GM21529 (cell line): ENCODE results near the gene DHPS.
"Not testable (repeated sequence)": the region's sequence is repeated elsewhere in the genome, so short reads cannot be mapped to it uniquely, and the experiment has no call there.

ENCODE experiments used
- ATAC-seq: cut with Tn5 transposase; IDR thresholded peaks from one replicate; pipeline ENCODE4 v1.9.1; 2021; ENCODE audit not compliant: unreplicated experiment

Gene DHPS

DNA sequence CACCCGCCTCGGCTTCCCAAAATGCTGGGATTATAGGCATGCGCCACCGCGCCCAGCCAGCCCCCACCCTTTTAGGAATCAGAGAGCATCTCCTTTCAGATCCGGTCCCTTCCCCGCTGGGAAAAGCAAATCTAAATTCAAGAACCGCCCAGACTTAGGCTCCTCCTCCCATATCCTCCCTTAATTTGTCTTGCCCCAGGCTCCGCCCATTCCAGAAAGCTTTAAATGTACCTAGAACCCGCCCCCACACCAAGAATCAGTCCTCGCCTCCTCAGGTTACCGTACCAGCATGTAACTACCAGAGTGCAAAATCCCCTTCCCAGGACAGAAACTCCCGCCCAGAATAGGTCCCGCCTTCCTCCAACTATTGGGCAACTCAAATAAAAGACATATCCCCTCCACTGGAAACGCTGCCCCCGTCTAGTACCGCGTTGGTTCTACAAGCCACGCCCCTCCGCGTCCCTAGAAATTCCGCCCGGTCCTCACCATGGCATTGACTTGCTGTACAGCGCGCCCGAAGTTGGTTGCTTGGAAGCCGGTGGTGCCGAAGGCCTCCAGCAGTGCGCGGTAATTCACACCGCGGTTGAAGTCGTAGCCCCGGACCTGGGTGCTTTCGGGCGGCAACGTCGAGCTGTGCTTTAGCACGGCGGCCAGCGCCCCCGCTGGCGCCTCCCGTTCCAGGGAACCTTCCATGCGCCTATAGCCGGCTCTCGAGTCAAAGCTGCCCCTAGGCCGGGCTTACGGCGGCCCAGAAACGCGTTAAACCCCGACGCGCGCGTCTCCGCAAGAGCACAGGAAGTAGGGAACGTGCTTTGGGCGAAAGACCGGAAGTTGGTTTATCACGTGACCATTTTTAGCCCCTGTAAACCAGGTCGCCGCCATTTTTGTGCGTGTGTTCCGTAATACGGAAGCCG lies at the start of gene DHPS:
Gene DHPS (minus strand): TSS at position 807 of the 914 bp plus-strand sequence. CDS start 114 bp downstream, at position 693.
- ATAC-seq, result peak; percentile 59

GRCh38 chr19:12731337-12731736 lies 49.7 kb upstream of the DHPS start:
- no peak for ATAC-seq

DNA sequence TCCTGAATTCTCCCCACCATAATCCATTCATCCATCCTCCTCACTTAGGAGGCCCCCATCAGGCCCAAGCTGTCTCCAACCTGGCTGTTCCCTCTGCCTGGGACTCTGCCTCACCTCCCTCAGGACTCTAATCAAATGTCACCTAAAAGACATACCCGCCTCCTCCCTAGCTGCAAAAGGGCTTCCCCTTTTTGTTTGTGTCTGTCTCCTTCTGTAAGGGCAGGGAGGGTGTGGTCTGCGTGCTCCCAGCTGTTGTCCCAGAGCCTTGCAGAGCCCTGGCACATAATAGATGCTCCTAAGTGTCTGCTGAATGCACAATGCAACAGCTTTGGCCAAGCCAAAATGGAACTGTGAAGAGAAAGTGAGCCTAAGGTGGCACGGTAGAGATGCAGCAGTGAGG lies 48.4 kb upstream of the DHPS start:
- ATAC-seq, result no peak

DNA sequence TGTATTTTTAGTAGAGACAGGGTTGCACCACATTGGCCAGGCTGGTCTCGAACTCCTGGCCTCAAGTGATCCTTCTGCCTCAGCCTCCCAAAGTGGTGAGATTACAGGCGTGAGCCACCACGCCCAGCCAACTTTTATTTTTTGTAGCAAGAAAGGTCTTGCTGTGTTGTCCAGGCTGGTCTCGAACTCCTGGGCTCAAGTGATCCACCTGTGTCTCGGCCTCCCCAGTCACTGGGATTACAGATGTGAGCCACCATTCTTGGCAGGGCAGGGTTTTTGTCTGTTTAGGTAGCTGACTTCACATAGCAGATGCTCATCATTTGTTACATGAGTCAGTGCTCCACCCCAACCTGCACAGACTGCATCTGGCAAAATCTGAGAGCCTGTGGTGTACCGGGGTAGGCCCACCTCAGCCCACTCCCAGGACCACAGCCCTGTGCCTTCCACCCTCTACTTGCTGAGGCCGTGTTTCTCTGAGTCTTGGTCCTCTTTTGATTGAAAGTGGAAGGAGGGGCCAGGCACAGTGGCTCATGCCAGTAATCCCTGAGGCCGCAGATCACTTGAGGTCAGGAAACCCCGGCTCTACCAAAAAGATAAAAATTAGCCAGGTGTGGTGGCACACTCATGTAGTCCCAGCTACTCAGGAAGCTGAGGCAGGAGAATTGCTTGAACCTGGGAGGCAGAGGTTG lies 46.2 kb upstream of the DHPS start:
- ATAC-seq, result no peak

- no peak for ATAC-seq
These were observed 45.3 kb upstream of the DHPS start for GRCh38 chr19:12726988-12727316.

GRCh38 chr19:12725612-12726011 lies 43.9 kb upstream of the DHPS start:
- ATAC-seq, result not testable (repeated sequence)

DNA sequence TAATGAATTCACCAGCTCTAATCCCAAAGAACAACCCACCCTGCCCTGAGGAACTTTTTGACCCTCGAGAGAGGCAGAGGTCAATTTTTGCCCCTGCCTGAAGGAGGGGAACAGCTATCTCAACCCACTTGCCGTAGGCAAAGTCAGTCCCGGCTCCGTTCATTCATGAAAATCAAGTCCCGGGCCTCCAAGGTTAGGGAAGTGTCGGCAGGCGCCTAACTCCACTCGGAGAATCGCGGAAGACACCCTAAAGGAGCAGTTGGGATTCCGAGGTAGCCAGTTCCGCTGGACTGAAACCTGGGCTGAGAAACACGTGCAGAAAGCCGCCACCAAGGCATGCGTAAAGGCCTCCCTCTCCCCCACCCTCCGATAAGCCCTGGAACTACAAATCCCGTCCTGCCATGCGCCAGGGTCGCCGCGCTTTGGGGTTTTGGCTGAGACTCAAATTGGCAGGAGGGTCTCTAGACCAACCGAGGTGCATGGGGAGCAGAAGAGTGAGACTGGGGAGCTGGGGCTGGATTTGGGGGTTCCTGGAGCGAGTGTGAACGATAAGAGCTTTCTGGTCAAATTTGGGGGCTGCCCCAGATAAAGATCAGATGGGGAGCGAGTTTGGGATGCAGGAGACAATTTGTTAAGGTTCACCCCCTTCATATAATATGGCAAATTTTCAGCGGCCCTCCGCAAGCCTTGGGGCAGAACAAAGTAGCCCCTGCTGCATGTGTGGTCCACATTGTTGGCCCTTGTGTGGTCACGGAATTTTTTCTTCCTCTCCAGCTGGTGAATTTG lies 42.2 kb upstream of the DHPS start, which contains the start of gene TNPO2:
Gene TNPO2 (minus strand): TSS at position 292 of the 786 bp plus-strand sequence. CDS start 2,955 bp downstream, outside the sequence.
- no peak for ATAC-seq

GRCh38 chr19:12723381-12723640 lies 41.6 kb upstream of the DHPS start:
- ATAC-seq, result no peak

GRCh38 chr19:12722566-12723380 lies 41.1 kb upstream of the DHPS start:
- peak; percentile 73 for ATAC-seq

- ATAC-seq, result peak; percentile 14
These were observed 40.2 kb upstream of the DHPS start for GRCh38 chr19:12721656-12722565.

DNA sequence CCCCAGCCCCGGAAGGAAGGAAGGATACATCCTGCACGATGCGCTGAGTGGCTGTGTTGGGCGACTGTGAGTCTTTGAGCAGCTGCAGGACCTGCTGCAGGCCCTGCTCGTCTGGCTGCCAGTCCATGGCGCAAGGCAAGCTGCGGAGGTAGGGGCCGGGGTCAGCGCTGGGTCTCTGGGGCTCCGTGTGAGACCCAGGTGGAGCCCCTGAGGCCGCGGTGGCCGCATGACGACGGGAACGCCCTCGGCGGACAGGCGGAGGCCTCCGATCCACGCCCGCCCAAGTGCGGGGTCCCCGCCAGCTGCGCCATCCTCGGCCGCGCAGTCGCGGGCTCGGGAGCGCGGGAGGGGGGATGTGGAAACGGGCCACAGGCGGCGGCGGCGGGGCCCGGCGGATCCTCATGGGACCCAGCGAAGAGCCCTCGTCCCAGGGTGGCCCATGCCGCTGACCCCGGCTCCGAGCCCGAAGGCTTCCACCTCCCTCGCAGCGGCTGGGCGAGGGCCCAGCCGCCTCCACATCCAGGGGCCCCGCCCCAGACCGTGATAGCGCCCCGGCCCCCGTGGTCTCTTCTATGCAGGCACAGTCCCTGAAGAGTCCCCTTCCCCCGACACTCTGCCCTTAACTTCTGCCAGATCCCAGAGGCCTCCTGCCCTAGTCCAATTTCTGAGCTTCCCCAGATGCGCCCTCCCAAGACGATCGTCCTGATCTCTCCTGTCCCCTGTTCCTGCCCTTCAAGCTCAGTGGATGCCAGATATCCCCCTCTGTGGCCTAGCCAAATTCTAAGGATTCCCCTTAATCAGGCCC lies 39.4 kb upstream of the DHPS start:
- ATAC-seq, result no peak

DNA sequence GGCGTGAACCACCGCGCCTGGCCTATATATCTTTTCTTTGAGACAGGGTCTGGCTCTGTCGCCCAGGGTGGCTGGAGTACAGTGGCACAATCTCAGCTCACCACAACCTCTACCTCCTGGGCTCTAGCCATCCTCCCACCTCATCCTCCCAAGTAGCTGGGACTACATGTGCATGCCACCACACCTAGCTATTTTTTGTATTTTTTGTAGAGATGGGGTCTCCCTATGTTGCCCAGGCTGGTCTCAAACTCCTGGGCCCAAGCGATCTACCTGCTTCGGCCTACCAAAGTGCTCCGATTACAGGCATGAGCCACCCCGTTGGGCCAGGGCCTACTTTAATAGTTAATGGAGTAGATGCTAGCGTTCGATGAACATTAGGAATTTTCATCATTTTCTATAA lies 38.6 kb upstream of the DHPS start:
- ATAC-seq, result no peak

DNA sequence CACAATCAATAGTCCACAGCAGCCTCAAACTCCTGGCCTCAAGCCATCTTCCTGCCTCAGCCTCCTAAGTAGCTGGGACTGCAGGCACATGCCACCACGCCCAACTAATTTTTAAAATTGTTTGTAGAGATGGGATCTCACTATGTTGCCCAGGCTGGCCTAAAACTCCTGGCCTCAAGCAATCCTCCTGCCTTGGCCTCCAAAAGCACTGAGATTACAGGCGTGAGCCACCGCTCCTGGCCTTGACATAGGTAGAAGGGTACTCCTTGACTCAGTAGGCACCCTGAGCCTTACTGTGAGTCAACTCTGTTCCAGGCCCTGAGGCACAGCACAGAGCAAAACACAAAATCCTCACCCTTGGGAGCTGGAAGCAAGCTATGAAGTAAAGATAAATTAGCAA lies 34.2 kb upstream of the DHPS start:
- ATAC-seq, result no peak

DNA sequence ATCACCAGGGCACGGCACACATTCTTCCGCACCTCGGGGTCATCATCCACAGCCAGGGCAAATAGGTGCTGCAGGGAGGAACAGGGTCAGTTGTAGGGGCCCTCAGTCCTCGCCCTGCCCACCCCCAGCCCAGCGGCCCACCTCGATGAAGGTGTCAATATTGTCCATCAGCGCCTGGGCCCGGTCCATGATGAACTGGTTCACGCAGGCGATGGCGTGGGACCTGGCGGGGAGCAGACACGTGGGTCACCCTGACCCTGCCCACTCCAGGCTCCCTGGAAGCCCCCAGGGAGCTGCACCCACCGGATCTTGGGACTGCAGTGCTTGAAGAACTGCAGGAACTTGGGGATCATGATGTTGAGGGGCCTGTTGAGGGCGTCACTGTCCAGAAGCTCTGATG lies 33.4 kb upstream of the DHPS start:
- ATAC-seq, result no peak

DNA sequence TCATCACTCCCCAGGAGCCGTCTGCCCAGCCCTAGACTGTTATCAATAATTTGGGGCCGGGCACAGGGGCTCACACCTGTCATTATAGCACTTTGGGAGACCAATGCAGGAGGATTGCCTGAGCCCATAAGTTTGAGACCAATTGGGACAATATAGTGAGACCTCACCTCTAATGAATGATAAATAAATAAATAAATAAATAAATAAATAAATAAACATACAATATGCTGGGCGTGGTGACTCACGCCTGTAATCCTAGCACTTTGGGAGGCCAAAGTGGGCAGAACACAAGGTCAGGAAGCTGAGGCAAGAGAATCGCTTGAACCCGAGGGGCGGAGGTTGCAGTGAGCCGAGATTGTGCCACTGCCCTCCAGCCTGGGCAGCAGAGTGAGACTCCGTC lies 31.6 kb upstream of the DHPS start:
- not testable (repeated sequence) for ATAC-seq

- not testable (repeated sequence) for ATAC-seq
These were observed 30.4 kb upstream of the DHPS start for GRCh38 chr19:12712077-12712476.

GRCh38 chr19:12711187-12711586 lies 29.5 kb upstream of the DHPS start:
- no peak for ATAC-seq

DNA sequence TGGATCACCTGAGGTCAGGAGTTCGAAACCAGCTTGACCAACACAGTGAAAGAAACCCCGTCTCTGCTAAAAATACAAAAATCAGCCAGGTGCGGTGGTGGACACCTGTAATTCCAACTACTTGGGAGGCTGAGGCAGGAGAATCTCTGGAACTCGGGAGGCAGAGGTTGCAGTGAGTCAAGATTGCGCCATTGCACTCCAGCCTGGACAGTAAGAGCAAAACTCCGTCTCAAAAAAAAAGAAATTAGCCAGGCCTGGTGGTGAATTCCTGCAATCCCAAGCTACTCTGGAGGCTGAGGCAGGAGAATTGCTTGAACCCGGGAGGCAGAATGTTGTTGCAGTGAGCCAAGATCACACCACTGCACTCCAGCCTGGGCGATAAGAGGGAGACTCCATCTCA lies 27.0 kb upstream of the DHPS start:
- ATAC-seq, result no peak

DNA sequence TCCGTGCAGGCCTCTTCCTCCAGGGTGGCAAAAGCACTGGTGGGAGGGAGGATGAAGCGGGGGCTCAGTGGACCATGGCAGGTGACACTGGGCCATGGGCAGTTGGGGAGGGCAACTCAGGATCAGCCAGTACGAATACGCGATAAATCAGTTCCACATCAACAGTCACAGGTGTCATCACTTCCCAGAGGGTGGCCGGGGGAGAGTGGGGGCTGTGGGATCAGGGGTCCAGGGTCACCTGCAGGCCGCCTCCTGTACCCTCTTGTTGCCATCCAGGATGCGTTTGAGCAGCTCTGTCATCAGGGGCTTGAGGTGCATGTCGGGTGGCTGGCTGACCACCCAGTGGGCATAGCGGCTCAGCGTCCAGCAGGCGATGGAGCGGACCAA lies 24.6 kb upstream of the DHPS start:
- ATAC-seq, result no peak
